GM12874 (cell line): ENCODE data around the gene MPRIP.

Experiments
- CTCF ChIP-seq: IDR thresholded peaks from 2 replicates; pipeline ENCODE4 v1.5.1; 2011; ENCODE audit warnings: low read depth, mild to moderate bottlenecking, control low read depth, low read length, moderate library complexity; ENCODE audit not compliant: insufficient read depth

Gene MPRIP

GRCh38 chr17:17026163-17026562, 16.1 kb upstream of the MPRIP start:
- TF ChIP-seq CTCF, result no peak

- no peak for TF ChIP-seq CTCF
These were observed 14.7 kb upstream of the MPRIP start for GRCh38 chr17:17027442-17028058.

GRCh38 chr17:17028059-17028877, 14.0 kb upstream of the MPRIP start:
- no peak for TF ChIP-seq CTCF

DNA sequence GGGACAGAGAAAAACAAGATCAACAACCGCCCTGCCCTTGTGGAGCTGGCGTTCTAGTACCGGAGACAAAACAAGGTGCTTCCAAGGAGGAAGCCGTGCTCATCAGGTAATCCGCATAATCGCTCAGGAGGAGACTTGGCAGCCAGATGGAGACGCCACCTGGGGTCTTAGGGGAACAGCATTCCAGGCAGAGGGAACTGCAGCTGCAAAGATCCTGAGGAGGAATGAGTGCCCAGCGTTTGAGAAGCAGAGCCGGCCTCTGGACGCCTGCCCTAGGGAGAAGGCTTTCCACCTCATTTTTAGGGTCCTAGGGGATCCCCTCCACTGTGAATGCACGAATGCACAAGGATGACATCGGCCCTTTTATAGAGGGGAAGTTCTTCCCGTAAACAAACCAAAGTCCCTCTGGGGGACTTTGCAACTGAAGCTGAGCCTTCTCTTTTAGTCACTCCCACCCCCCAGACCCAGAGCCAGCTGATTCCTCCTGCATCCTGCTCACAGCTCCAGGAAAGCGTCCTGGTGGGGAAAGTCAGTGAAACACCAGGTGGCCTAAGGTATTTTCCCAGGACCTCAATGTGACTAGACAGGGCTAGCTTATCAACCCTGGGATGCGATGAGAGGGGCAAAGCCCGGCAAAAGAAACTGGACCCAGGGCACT, 13.2 kb upstream of the MPRIP start:
- no peak for TF ChIP-seq CTCF

DNA sequence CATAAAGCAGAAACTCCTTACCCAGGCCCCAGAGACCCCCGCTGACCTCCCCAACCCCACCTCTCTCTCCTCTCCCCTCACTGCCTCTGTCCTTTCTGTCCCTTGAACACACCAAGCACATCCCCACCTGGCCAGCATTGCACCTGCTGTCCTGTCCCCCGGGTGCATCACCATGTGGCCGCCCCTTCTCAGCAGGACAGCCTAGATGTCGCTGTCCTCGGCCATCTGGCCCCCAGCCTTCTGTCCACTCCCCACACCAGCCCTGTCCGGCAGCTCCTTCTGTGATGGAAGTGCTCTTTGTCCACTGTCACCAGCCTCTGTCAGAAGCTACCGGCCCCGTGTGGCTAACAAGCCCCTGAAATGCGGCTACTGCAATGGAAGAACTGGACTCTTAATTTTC, 12.3 kb upstream of the MPRIP start:
- TF ChIP-seq CTCF, result no peak

DNA sequence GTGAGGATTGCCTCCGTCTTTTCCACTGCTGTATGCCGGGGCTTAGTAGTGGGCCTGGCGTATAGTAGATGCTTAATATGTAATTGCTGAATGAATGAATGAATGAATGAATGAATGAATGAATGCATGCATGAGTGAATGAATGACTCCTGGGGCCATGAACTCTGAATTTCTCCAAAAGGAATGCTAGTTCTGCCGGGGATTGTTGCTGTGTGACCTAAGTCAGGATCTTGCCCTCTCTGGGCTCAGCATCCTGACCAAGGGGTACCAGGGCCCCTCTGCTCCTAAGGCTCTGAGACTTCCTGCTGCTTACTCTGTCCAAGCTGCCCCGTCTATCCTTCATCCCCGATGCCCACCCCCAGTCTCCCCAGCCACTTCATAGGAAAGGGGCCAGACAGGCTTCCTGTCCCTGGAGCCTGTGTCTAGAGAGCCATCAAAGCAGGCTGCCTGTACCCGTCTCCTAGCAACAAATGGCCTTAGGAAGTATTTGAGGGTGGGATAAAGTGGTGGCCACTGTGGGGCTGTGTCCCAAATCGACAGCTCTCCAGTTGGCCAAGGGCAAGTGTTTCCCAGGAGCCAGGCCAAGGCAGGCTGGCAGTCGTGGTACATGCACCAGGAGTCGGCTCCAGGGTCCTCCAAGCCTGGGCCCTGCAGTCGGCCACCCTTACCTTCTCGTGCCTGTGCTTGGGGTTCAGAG, 11.6 kb upstream of the MPRIP start:
- TF ChIP-seq CTCF, result no peak

- no peak for TF ChIP-seq CTCF
These were observed 10.0 kb upstream of the MPRIP start for GRCh38 chr17:17032131-17032692.
